SK-N-DZ (cell line): ENCODE measurements around the gene KRT76.
"Not testable (repeated sequence)": the region's sequence is repeated elsewhere in the genome, so short reads cannot be mapped to it uniquely, and the experiment has no call there.

Experiments used
- DNase-seq: peaks from one replicate; pipeline ENCODE4 v3.0.0-alpha.2; 2015; ENCODE audit warnings: low spot score

KRT76 gene

DNA sequence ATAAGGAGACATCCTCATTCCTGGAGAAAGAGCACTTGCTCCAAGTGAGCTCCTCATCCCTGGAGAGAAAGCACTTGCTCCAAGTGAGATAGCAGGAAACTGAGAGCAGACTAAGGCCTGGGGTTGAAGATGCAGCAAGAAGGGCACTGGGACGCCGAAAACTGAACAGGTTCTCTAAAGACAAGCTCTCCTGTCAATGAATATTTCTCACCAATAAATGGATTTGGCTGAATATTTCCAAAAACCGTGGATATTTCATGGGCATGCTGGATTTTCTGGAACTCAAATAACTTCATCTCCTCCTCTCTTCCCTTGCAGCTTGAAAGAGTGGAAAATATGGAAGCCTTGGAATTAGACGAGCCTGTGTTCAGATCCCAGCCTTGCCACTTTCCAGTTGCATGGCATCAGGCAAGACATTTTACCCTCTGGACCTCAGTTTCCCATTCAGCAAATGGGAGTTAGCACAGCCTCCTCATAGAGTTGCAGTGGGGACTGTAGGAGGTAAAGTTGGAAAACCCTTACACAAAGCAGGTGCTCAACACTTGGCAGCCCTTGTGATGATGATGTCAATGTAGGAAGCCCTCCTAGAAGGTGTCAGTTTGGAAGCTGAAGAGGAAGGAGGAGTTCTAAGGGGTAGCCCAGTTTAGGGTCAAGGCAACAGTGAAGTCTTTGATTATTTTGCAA, 4.4 kb upstream of the KRT76 start:
- DNase-seq = no peak

DNA sequence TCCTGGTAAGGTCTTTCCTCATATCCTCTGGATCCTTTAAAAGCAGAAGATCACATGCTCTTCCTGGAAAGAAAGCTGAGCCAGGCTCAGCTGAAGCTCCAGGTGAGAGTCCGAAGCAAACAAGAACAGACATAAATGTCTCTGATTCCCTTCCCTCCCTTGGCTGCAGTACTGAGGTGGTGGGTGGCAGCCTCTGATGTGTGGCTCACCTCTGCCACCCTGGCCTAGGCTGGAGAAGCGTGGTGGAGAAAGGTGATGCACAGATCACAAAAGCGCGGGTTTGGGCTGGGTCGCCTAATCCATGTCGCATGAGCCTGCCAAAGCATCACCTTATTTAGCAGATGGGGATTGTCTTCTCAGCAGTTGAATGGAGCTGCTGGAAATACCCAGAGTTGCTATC, 2.8 kb upstream of the KRT76 start:
- no peak for DNase-seq

DNA sequence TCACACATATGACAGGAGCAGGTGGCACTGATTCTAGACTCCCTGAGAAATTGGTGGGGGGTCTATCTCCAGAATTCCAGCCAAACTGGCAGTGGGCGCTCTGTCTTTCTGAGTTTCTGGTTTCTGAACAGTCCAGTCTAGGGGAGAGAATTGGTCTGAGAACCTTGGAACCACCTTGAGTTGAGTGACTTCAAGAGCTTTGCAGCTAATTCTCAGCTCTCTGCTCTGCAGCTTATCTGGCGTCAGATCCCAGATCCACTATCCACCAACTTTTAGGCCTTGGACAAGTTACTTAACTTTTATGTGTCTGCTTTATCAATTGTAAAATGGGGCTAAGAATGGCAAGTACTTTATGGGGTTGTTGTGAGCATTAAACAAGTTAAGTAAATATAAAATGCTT, 1.7 kb upstream of the KRT76 start:
- no peak for DNase-seq

DNA sequence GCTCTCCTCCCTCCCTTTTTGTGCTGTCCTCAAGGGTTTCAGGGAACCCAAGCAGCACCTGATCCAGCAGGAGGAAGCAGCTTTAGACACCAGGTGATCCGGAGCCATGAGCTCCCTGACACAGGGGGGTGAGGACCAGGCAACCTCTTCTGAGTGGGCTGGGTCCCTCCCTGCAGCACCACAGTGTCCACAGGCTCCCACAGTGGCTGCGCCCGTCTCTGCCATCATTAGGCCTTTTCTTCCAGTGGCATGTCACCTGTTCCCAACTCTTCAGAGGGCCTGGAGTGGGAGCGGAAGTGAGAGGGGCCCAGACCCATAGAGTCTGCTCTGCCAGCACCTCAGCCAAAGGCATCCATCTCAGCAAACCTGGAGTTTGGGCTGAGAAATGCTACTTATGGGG, 421 bp upstream of the KRT76 start:
- DNase-seq = no peak

DNA sequence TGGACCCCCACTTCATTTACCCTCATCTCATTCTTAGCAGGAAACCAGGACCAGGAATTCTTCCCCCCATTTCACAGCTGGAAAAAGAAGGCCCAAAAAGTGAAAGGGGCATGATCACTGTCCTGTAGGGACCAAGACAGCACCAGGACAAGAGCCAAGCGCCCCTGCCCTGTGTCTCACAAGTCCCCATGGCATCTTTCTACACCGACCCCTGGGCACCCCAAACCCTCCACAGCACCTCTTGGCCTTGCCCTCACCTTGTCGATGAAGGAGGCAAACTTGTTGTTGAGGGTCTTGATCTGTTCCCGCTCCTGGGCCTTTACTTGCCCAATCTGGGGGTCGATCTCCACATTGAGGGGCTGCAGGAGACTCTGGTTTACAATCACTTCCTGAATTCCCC, 710 bp downstream of the KRT76 start:
- no peak for DNase-seq

DNA sequence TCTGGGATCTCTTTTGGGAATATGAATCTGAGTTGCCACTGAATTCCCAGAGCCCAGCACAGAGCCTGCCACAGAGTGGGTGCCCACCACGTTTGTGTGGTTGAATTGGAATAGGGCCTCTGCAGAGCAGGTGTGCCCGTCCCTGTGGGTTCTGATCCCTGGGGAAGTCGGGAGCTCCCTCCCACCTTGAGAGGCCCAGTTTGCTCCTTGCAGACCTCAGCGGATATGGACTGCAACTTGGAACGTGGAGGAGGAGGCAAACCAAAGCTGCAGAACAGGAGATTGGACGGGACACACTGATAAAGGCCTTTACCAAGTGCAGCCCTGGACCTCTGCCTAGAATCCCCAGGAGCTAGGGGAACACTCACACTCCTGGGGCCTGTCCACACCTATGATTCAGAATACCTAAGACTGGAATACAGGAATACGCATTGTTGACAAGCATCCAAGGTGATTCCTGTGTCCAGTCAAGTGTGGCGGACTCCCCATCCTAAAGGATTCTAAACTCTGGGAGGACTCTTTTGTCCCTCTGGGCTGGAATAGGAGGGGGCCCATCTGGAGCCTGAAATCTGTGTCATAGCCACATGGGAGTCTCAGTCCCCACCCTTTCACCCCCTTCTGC, 2.4 kb downstream of the KRT76 start:
- no peak for DNase-seq

DNA sequence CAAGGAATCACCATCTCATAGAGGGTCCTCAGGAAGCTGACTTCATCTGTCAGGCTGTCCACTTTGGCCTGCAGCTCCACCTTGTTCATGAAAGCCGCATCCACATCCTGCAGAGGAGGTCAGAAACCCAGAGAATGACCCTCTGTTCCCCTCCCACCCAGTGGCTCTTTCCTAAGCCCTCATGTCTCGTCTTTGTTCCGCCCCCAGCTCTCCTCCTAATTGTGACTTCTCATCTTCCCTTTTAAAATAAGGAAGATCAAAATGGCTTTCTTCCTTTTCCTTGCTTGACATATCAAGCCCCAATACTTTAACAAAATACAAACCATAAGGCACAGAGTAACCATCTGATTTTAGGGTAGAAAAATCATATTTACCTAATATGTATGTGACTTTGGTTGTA, 4.4 kb downstream of the KRT76 start:
- no peak for DNase-seq

DNA sequence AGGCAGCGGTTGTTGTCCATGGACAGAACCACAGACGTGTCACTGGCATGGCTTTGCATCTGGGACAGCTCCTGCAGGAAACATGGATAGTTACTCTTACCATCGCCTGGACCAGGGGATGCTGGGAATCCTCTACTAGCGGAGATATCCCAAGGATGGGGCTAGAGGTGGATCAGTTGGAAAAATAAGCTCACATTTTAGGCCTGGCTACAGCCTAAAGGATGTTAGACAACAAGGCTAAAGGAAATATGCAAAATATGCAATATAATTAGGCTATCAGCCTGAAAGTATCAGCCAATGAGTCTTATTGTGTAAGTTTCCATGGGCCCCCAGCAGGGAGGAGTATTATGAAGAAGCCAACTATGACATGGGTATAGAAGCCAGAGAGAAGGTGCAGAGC, 5.0 kb downstream of the KRT76 start:
- no peak for DNase-seq

DNA sequence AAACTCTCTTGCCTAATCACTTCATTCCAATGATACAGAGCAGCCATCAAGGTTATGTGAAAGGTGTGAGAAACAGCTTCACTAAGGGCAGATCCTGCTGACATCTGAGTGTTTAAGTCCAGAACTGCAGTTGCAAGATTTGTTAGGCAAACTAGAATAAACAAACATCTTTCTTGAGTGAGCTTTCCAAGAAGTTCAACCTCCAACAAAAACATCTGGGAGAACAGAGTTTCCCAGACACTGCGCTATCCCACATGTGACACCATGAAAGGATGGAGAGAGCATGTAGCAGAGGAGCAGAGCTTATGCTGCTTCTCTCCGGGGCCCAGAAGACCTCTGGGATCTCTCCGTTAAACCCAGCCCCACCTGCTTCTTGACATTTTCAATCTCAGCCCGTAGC, 5.6 kb downstream of the KRT76 start:
- no peak for DNase-seq

DNA sequence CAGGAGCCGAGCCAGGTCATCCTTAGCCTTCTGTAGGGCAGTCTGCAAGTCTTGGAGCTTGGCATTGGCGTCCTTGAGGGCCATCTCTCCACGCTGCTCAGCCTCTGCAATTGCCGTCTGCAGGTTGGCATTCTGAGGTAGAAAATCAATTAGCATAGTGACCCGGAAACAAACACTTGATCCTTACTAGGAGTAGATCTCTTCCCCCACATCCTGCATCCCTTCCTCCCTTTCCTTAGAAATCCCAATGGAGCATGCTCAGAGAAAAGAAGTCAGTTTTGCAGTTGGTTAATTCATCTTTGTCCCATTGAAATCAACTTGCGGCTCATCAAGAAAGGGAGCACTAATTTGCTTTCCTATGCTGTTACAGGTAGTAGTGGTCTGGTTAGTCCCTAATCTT, 6.1 kb downstream of the KRT76 start:
- no peak for DNase-seq

DNA sequence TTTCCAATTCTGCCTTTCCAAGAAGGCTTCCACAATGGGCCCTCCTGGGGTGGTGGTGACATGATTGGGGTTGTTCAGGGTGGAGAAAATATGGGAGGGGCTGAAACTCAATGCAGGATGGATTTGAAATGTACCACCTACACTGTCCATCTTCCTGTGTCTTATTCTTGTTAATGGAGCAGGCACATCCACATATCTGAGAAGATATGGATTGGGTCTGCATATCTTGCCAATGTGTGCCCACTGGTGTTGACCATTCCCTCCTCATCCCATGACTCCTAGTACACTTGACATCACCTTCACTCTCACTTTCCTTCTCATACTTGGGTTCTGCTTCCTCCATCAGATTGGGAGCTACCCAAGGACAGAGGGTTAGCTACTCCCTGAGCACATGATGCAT, 7.2 kb downstream of the KRT76 start:
- no peak for DNase-seq

DNA sequence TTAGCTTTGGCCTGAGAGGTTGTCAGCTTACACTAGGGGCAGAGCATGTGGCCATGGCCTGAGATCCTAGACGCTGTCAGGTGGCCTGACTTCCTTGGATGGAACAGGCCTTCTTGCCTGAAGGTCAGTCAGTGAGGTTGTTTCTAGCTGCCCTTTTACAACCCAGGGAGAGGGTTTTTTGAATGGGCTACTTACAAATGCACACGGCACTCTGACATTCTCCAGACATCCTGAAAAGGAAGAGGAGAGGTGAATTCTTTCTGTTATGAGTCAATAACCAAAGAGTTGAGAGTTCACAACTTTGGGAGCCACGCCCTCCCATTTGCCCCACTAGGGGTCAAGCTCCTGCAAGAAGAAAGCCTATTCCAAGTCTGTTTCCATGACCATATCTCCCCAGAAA, 7.8 kb downstream of the KRT76 start:
- no peak for DNase-seq

DNA sequence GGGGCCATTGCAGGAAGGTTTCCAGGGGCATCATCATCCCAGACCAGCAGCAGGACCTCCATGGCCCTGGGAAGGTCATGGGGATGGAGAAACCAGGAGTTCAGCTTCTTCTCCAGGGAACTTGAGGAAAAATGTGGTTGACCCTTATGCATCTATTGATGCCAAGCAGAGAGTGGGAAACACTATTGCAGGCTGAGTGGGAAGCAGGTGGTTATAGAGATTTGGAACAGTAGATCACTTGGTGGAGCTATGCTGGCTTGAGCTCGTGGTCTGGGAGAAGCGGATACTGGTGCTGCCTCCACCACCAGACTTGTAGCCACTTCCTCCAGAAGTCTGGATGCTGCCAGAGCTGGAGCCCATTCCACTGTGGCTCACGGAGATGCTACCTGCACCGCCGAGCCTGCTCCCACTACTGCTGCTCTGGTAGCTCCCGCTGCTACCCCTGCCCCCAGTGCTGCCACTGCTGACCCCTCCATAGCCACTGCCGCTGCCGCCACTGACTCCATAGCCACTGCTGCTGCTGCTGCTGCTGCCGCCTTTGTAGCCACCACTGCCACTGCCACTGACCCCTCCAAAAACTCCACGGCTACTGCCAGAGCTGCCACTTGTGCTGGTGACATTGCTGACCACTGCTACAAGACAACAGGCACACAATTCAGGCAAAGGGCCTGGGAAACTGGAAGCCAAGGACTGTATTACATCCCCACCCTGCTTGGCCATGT, 8.5 kb downstream of the KRT76 start:
- no peak for DNase-seq

DNA sequence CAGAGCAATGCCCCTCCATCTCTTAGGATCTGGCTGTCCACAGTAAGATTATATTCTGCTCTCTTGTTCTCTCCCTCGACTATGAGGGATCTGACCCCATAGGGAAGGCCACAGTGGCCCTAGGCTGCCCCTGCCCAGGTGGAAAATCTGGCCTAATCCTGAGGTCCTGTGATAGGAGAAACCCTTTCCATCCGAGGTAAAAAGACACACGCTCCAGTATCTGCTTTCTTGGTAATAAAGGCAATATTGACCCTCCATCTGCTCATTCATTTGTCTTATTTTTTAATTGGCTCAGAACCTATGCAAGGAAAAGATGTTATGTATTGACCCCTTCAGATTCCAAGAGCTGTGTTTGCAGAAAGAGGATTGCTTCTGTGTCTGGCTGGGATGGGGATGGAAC, 9.7 kb downstream of the KRT76 start:
- no peak for DNase-seq

DNA sequence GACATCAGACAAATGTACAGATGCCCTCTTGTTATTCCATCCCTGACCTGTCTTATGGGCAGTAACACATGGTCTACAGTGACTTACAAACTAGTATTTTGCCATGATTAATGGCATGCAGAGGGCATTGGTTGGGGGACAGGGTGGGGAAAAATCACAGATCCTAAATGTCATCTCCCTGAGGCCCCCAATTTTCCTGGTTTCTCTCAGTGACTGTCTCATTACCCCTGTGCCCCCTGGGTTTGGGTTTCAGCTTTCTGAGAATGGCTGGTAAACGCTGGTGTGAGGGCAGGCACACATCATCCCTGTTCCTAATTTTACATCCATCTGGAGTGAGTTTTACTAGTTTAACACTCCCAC, 10.1 kb downstream of the KRT76 start:
- no peak for DNase-seq

DNA sequence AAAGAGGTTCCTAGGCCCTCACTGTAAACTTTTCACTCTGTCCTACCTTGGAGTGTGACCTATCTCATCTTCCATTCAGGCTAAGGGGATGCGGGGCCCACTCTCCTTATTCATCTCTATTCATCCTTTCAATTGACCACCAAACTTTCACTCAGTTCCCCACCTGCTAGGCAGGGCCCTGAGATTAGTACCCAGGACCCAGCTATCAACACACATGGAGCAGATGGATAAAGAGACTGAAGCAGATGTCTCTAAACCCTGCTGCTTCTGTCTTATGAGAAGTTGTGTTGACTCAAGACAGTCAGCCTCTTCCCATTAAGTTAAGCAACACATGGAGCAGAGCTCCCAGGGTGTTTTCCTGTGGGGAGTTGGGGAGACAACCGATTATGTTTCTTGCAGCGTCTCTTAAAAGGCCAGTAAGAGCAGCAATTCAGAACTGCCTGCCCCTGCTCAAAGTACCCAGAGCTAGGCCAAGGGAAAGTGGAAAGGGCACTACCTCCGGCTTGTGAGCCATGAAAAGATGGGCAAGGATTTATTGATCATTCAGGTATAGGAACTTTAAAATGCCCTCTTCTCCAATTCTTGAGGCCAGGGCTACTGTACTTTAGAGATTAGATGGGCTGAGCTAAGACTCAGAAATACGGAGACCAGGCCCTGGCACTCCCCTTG, 10.7 kb downstream of the KRT76 start:
- no peak for DNase-seq

DNA sequence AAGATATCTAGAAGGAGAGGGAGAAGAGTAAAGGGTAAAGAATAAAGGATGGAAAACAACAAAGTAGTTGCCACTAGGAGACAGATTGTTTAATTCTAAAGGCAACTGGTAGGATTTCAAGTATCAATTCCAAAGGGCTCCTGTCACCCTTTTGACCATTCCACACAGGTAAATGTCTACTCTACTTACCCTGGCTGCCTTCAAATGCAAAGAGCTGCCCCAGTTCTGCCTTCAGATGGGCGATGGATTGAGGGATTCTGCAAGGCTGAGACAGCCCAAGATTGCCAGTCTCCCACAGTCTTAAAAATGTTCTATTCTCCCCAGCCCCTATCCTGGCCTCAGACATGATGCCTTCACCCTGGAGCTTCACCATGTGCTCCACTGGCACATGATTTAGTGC, 11.4 kb downstream of the KRT76 start:
- DNase-seq = no peak

DNA sequence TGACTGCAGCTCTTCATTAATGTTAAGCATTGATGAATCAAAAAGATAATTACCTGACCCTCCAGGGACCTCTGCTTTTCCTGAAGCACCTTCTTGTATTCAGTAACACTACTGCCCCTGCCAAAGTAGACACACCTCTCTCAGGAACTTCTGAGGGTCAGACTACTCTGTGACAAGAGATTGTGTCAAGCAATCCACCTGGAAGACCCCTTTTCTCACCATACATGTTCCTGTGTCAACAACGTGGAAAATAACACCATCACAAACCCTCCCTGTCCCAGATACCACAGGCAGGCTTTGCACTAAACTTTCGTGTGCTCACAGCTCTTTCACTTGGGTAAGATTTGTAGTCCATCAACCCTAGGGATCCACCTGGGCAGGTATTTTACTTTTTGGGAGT, 13.2 kb downstream of the KRT76 start:
- DNase-seq = no peak

DNA sequence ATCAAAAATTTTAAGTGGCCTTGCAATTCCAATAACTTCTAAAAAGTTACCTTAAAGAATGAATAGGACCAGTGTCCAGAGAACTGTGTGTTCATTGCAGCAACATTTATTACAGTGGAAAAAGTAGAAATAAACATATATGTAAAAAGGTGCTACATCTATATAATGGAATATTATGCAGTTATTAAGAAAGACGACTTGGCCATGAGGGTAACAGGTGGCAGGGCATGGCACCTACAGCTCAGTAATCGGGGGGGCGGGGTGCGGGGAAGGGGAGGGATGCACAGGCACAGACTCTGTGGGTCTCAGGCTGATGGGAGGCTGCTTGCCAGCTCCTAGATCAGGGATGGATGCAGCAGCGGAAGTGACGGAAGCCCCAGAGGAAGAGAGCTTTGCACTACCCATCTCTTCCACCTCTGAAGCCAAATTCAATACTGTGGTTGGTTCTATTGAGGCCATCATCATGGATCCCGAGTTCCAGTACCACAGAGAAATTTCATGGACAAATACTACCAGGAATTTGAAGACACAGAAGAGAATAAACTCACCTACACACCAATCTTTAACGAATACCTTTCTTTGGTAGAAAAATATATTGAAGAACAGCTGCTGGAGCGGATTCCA, 14.0 kb downstream of the KRT76 start:
- no peak for DNase-seq

DNA sequence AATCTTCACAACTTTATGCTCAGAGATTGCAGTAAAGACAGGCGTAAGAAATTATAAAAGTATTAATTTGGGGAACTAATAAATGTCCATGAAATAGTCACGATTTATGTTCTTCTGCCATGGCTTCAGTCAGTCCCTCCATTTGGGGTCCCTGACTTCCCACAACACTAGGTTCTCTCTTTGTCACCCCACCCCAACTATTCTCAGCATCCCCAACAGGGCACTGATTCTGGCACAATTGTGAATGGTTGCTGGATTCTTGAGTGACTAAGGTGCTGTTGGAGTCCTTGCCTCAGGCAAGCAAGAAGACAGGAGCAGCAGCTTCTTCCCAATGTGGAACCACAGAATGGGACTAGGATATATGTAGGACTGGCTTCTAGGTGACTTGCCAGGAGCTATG, 15.3 kb downstream of the KRT76 start:
- no peak for DNase-seq

DNA sequence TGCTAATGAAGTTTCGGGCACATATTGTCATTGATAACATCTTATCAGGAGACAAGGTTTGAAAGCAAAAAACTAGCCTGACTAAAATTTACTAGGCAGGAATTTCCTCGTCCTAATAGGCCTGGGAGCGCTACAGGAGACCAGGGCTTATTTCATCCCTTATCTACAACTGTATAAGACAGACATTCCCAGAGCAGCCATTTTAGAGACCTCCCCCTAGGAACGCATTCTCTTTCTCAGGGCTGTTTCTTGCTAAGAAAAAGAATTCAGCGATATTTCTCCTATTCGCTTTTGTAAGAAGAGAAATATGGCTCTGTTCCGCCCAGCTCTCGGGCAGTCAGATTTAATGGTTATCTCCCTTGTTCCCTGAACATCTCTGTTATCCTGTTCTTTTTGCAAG, 15.9 kb downstream of the KRT76 start:
- DNase-seq = not testable (repeated sequence)

DNA sequence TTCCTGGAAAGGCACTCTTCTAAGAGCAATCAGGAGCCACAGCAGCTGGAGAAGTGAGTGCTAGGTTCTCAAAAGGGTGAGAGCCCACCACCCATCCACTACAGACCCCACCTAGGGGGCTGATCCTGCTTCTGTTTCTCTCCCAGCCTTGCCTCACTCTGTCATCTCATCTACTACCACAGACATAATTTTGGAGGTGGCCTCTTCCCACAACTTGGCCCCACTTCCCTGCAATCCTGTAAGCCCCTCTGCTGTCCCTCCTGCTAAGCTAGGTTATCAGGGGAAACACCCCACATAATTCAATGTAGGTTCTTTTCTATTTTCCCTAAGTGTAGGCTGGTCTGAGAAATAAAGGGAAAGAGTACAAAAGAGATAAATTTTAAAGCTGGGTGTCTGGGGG, 16.5 kb downstream of the KRT76 start:
- no peak for DNase-seq
